ENCODE results near the gene MYCBPAP. TPM values are rescaled to one million over a fixed set of nuclear protein-coding genes. Genes with fewer than 3 reads are reported as not detected.

MYCBPAP gene
- total RNA-seq, 1 experiment from 2014 or later, result not detected

DNA sequence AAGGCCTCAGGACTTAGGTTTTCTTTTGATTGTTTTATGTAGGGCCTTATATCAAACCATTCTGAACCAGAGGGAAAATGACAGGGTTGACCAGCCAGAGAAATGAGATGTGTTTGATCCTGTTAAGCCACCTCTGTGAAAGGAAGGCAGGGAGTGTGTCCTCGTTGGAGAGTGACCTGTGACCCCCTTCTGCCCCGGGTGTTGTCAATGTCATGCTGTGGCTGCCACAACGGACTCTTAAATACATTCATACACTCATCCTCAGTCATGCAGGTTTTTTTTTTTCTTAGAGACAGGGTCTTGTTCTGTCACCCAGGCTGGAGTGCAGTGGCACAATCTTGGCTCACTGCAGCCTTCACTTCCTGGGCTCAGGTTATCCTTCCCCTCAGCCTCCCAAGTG lies 6.1 kb downstream of the MYCBPAP start:
- RAD21 ChIA-PET (ENCODE audit: low non-redundant PET in 1 of 2, low total read pairs in 2 of 2, uncharacterized antibody in 2 of 2, unreplicated experiment in 2 of 2), result no interaction called here
- no peak for TF ChIP-seq POLR2AphosphoS5 (IDR thresholded peaks at IDR 0.05; ENCODE audit: low read depth, low read length)
- TF ChIP-seq, protein P1, sequence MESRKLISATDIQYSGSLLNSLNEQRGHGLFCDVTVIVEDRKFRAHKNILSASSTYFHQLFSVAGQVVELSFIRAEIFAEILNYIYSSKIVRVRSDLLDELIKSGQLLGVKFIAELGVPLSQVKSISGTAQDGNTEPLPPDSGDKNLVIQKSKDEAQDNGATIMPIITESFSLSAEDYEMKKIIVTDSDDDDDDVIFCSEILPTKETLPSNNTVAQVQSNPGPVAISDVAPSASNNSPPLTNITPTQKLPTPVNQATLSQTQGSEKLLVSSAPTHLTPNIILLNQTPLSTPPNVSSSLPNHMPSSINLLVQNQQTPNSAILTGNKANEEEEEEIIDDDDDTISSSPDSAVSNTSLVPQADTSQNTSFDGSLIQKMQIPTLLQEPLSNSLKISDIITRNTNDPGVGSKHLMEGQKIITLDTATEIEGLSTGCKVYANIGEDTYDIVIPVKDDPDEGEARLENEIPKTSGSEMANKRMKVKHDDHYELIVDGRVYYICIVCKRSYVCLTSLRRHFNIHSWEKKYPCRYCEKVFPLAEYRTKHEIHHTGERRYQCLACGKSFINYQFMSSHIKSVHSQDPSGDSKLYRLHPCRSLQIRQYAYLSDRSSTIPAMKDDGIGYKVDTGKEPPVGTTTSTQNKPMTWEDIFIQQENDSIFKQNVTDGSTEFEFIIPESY (IDR thresholded peaks at IDR 0.05; ENCODE audit: extremely low read depth, insufficient replicate concordance, low read length), result no peak
- TF ChIP-seq YY1 (IDR thresholded peaks at IDR 0.05; ENCODE audit: extremely low read depth, insufficient replicate concordance, low read depth, low read length), result no peak
- no peak for TF ChIP-seq EGR1 (IDR thresholded peaks at IDR 0.05; ENCODE audit: low read depth)
- TF ChIP-seq, protein P2, sequence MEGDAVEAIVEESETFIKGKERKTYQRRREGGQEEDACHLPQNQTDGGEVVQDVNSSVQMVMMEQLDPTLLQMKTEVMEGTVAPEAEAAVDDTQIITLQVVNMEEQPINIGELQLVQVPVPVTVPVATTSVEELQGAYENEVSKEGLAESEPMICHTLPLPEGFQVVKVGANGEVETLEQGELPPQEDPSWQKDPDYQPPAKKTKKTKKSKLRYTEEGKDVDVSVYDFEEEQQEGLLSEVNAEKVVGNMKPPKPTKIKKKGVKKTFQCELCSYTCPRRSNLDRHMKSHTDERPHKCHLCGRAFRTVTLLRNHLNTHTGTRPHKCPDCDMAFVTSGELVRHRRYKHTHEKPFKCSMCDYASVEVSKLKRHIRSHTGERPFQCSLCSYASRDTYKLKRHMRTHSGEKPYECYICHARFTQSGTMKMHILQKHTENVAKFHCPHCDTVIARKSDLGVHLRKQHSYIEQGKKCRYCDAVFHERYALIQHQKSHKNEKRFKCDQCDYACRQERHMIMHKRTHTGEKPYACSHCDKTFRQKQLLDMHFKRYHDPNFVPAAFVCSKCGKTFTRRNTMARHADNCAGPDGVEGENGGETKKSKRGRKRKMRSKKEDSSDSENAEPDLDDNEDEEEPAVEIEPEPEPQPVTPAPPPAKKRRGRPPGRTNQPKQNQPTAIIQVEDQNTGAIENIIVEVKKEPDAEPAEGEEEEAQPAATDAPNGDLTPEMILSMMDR (IDR thresholded peaks at IDR 0.05 in 2 of 3, conservative IDR thresholded peaks at IDR 0.05 in 1 of 3; ENCODE audit: borderline replicate concordance in 1 of 3, insufficient read depth in 1 of 3, low read depth in 2 of 3, low read length in 2 of 3), result no peak
- no peak for TF ChIP-seq EZH2phosphoT487 (IDR thresholded peaks at IDR 0.05; ENCODE audit: borderline replicate concordance)
- TF ChIP-seq CEBPB (IDR thresholded peaks at IDR 0.05; ENCODE audit: low read depth), result no peak
- no peak for TF ChIP-seq JUND (IDR thresholded peaks at IDR 0.05)
- no peak for TF ChIP-seq FOSL1 (IDR thresholded peaks at IDR 0.05; ENCODE audit: low read depth)
- TF ChIP-seq TCF7L2 (IDR thresholded peaks at IDR 0.05; ENCODE audit: borderline replicate concordance, extremely low read depth, insufficient read depth, insufficient read length), result no peak
- TF ChIP-seq, protein P3, sequence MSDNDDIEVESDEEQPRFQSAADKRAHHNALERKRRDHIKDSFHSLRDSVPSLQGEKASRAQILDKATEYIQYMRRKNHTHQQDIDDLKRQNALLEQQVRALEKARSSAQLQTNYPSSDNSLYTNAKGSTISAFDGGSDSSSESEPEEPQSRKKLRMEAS (IDR thresholded peaks at IDR 0.05), result no peak
- TF ChIP-seq, protein P4, sequence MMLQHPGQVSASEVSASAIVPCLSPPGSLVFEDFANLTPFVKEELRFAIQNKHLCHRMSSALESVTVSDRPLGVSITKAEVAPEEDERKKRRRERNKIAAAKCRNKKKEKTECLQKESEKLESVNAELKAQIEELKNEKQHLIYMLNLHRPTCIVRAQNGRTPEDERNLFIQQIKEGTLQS (IDR thresholded peaks at IDR 0.05), result no peak
- TF ChIP-seq, protein P5, sequence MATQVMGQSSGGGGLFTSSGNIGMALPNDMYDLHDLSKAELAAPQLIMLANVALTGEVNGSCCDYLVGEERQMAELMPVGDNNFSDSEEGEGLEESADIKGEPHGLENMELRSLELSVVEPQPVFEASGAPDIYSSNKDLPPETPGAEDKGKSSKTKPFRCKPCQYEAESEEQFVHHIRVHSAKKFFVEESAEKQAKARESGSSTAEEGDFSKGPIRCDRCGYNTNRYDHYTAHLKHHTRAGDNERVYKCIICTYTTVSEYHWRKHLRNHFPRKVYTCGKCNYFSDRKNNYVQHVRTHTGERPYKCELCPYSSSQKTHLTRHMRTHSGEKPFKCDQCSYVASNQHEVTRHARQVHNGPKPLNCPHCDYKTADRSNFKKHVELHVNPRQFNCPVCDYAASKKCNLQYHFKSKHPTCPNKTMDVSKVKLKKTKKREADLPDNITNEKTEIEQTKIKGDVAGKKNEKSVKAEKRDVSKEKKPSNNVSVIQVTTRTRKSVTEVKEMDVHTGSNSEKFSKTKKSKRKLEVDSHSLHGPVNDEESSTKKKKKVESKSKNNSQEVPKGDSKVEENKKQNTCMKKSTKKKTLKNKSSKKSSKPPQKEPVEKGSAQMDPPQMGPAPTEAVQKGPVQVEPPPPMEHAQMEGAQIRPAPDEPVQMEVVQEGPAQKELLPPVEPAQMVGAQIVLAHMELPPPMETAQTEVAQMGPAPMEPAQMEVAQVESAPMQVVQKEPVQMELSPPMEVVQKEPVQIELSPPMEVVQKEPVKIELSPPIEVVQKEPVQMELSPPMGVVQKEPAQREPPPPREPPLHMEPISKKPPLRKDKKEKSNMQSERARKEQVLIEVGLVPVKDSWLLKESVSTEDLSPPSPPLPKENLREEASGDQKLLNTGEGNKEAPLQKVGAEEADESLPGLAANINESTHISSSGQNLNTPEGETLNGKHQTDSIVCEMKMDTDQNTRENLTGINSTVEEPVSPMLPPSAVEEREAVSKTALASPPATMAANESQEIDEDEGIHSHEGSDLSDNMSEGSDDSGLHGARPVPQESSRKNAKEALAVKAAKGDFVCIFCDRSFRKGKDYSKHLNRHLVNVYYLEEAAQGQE (IDR thresholded peaks at IDR 0.05; ENCODE audit: low read depth), result no peak
- TF ChIP-seq ZNF274 (IDR thresholded peaks at IDR 0.05; ENCODE audit: low read depth, low read length), result no peak
- TF ChIP-seq ELF1 (IDR thresholded peaks at IDR 0.05; ENCODE audit: borderline replicate concordance, low read depth), result no peak
- TF ChIP-seq EZH2 (IDR thresholded peaks at IDR 0.05), result no peak
- DNase-seq (ENCODE audit: low read depth, low spot score) (no peak), ATAC-seq (no peak)
- no peaks in the 10 kb centered on the region for H3K79me2 ChIP-seq (ENCODE audit: insufficient read depth, low read length)
- no peaks in the 10 kb centered on the region for H3K27me3 ChIP-seq (ENCODE audit: insufficient read depth, low read length)
- no TSS peak for BruUV-seq (replicated peaks)
- H3K9ac ChIP-seq (ENCODE audit: low read length), result no peak overlapping the region
- H3K9me2 ChIP-seq (ENCODE audit: insufficient read depth), result no peaks in the 10 kb centered on the region
- peaks cover 0 to 17% of the 10 kb centered on the region in 2 experiments; a peak in 2 of 4 replicates for H3K4me1 ChIP-seq (ENCODE audit: control insufficient read depth in 1 of 2, insufficient read depth in 2 of 2, low read length in 2 of 2)
- no peaks in the 10 kb centered on the region for H3K9me3 ChIP-seq (ENCODE audit: control insufficient read depth in 1 of 2, insufficient read depth in 1 of 2, low read depth in 1 of 2, low read length in 2 of 2)
- no peaks in the 10 kb centered on the region for H3K36me3 ChIP-seq (ENCODE audit: control insufficient read depth in 1 of 2, insufficient read depth in 2 of 2, low read length in 2 of 2)
- no peak overlapping the region for H3K4me2 ChIP-seq (ENCODE audit: low read length)
- H3K4me3 ChIP-seq (replicated peaks in 1 of 2; ENCODE audit: low read depth in 1 of 2, low read length in 2 of 2), result no peak overlapping the region
- no peak overlapping the region for H2AFZ ChIP-seq (ENCODE audit: low read depth, low read length, poor library complexity, severe bottlenecking)
- no peak overlapping the region for H3K27ac ChIP-seq (ENCODE audit: low read depth, low read length)
- POLR2A ChIA-PET, result interaction anchor here (0.9 kb wide), 1 partner anchor 14 kb away, joined by 3 read pairs; no protein-coding TSS in a partner anchor
- intact Hi-C loops (cut with micrococcal nuclease), result no loop called here
- no peaks in the 10 kb centered on the region for H4K20me1 ChIP-seq (ENCODE audit: insufficient read depth)
- CTCF ChIA-PET, result no interaction called here
